ENCODE data around the gene DNAH7.

- TF ChIP-seq CTCF (IDR thresholded peaks at IDR 0.05) (no peak), POLR2A (IDR thresholded peaks at IDR 0.05) (no peak)
These were observed 143.5 kb downstream of the DNAH7 start for GRCh38 chr2:195925120-195925519.
